HG02981 (cell line): ENCODE measurements around the gene GDE1.
A peak's percentile ranks its signal among the peaks of the same experiment; 100 is the strongest.
"Not testable (repeated sequence)": the region's sequence is repeated elsewhere in the genome, so short reads cannot be mapped to it uniquely, and the experiment has no call there.

Experiments
- ATAC-seq: cut with Tn5 transposase; IDR thresholded peaks from one replicate; pipeline ENCODE4 v1.9.1; 2021; ENCODE audit warnings: mild to moderate bottlenecking, moderate library complexity; ENCODE audit not compliant: unreplicated experiment

GDE1 gene

GRCh38 chr16:19521471-19522396 lies at the start of gene GDE1:
GDE1 (minus strand) TSS chr16:19522098; CDS start chr16:19521964, 134 bp downstream.
- ATAC-seq: peak; percentile 72

- no peak for ATAC-seq
Observed at GRCh38 chr16:19567560-19567959, 45.7 kb upstream of the GDE1 start.

- no peak for ATAC-seq
Observed at GRCh38 chr16:19566362-19566761, 44.5 kb upstream of the GDE1 start.

- no peak for ATAC-seq
Observed at GRCh38 chr16:19563377-19563776, 41.5 kb upstream of the GDE1 start.

GRCh38 chr16:19560078-19560477 lies 38.2 kb upstream of the GDE1 start:
- no peak for ATAC-seq

- no peak for ATAC-seq
Observed at GRCh38 chr16:19559242-19559910, 37.5 kb upstream of the GDE1 start.

GRCh38 chr16:19555938-19556771 lies 34.3 kb upstream of the GDE1 start:
- ATAC-seq: no peak

GRCh38 chr16:19555186-19555937 lies 33.5 kb upstream of the GDE1 start, which contains the start of gene VPS35L:
VPS35L (plus strand) TSS chr16:19555703; CDS start chr16:19555730, 27 bp downstream.
- ATAC-seq: peak; percentile 93

- ATAC-seq: no peak
Observed at GRCh38 chr16:19549673-19550072, 27.8 kb upstream of the GDE1 start.

GRCh38 chr16:19548144-19548543 lies 26.2 kb upstream of the GDE1 start:
- ATAC-seq: no peak

- ATAC-seq: not testable (repeated sequence)
Observed at GRCh38 chr16:19543278-19543996, 21.5 kb upstream of the GDE1 start.

- no peak for ATAC-seq
Observed at GRCh38 chr16:19542138-19542821, 20.4 kb upstream of the GDE1 start.

GRCh38 chr16:19540241-19540970 lies 18.5 kb upstream of the GDE1 start:
- ATAC-seq: no peak

GRCh38 chr16:19532601-19533000 lies 10.7 kb upstream of the GDE1 start:
- ATAC-seq: no peak

- no peak for ATAC-seq
Observed at GRCh38 chr16:19528666-19529065, 6.8 kb upstream of the GDE1 start.

GRCh38 chr16:19527161-19527560 lies 5.3 kb upstream of the GDE1 start:
- ATAC-seq: no peak

GRCh38 chr16:19525385-19525723 lies 3.5 kb upstream of the GDE1 start:
- no peak for ATAC-seq

- no peak for ATAC-seq
Observed at GRCh38 chr16:19524616-19525384, 2.9 kb upstream of the GDE1 start.
